Neuronal stem cell (in vitro differentiated cells): ENCODE results near the gene KIAA1549.

ENCODE experiments used
- DNase-seq: peaks from one replicate; pipeline ENCODE4 v3.0.0-alpha.2; 2013; ENCODE audit warnings: low spot score
- H2AFZ ChIP-seq: one replicate; pipeline ENCODE4 v1.6.1; 2013; ENCODE audit warnings: mild to moderate bottlenecking, low read length, inconsistent platforms
- H2AK5ac ChIP-seq: 2 replicates; pipeline ENCODE4 v1.6.1; 2013; ENCODE audit warnings: low read depth, mild to moderate bottlenecking, inconsistent platforms, low read length, moderate library complexity, mixed read lengths
- H2BK120ac ChIP-seq: 2 replicates; pipeline ENCODE4 v1.6.1; 2013; ENCODE audit warnings: low read depth, mild to moderate bottlenecking, inconsistent platforms, low read length, moderate library complexity, mixed read lengths
- H2BK12ac ChIP-seq: one replicate; pipeline ENCODE4 v1.6.1; 2013; ENCODE audit warnings: low read length, inconsistent platforms
- H2BK15ac ChIP-seq: 2 replicates; pipeline ENCODE4 v1.6.1; 2013; ENCODE audit warnings: mild to moderate bottlenecking, low read length, inconsistent platforms, mixed read lengths
- H2BK5ac ChIP-seq: one replicate; pipeline ENCODE4 v1.6.1; 2013; ENCODE audit warnings: inconsistent platforms, mild to moderate bottlenecking, low read length, moderate library complexity
- H3K14ac ChIP-seq: one replicate; pipeline ENCODE4 v1.6.1; 2013; ENCODE audit warnings: low read length, inconsistent platforms
- H3K18ac ChIP-seq: 2 replicates; pipeline ENCODE4 v1.6.1; 2013; ENCODE audit warnings: low read length, inconsistent platforms
- H3K23ac ChIP-seq: 2 replicates; pipeline ENCODE4 v1.6.1; 2013; ENCODE audit warnings: low read depth, mild to moderate bottlenecking, mixed read lengths, low read length, inconsistent platforms; ENCODE audit not compliant: poor library complexity
- H3K27ac ChIP-seq: replicated peaks from 3 replicates; pipeline ENCODE4 v1.5.1; 2013; ENCODE audit warnings: low read length, inconsistent platforms
- H3K27me3 ChIP-seq, 3 experiments: 2 replicates each; pipeline ENCODE4 v1.6.1; 2013; ENCODE audit warnings: low read length in 3 of 3, mild to moderate bottlenecking in 2 of 3, inconsistent platforms in 1 of 3, low read depth in 1 of 3, mixed read lengths in 1 of 3, moderate library complexity in 1 of 3; ENCODE audit not compliant: control insufficient read depth in 3 of 3, insufficient read depth in 3 of 3
- H3K36me3 ChIP-seq, 2 donors: replicated peaks in 1 of 2; 2 replicates each; pipeline ENCODE4 v1.6.1; 2013; ENCODE audit warnings: low read length in 2 of 2; ENCODE audit not compliant: control insufficient read depth in 2 of 2, insufficient read depth in 2 of 2
- H3K4ac ChIP-seq: 2 replicates; pipeline ENCODE4 v1.6.1; 2013; ENCODE audit warnings: inconsistent platforms, mild to moderate bottlenecking, low read length, moderate library complexity
- H3K4me1 ChIP-seq, 2 donors: 1 replicate in 1 of 2; 2 replicates in 1 of 2; pipeline ENCODE4 v1.6.1; 2013; ENCODE audit warnings: low read length in 2 of 2, low read depth in 1 of 2; ENCODE audit not compliant: control insufficient read depth in 2 of 2, insufficient read depth in 1 of 2
- H3K4me2 ChIP-seq: one replicate; pipeline ENCODE4 v1.6.1; 2013; ENCODE audit warnings: mild to moderate bottlenecking, low read length, inconsistent platforms; ENCODE audit not compliant: insufficient read depth, poor library complexity, severe bottlenecking
- H3K4me3 ChIP-seq, 2 donors: 2 replicates each; pipeline ENCODE4 v1.5.1; 2013; ENCODE audit warnings: low read length in 2 of 2, mild to moderate bottlenecking in 2 of 2, inconsistent platforms in 1 of 2, moderate library complexity in 1 of 2
- H3K79me1 ChIP-seq: one replicate; pipeline ENCODE4 v1.6.1; 2013; ENCODE audit warnings: low read depth, mild to moderate bottlenecking, inconsistent platforms, low read length, moderate library complexity
- H3K9ac ChIP-seq: one replicate; pipeline ENCODE4 v1.6.1; 2013; ENCODE audit warnings: mild to moderate bottlenecking, low read depth, low read length, inconsistent platforms; ENCODE audit not compliant: poor library complexity
- H3K9me3 ChIP-seq, 2 donors: replicated peaks in 1 of 2; 2 replicates each; pipeline versions ENCODE3 to v1.6.1; 2013; ENCODE audit warnings: low read length in 2 of 2, mild to moderate bottlenecking in 2 of 2, inconsistent platforms in 1 of 2, low read depth in 1 of 2, mixed read lengths in 1 of 2, moderate library complexity in 1 of 2; ENCODE audit not compliant: control insufficient read depth in 2 of 2, insufficient read depth in 1 of 2
- H4K8ac ChIP-seq: one replicate; pipeline ENCODE4 v1.6.1; 2013; ENCODE audit warnings: low read depth, mild to moderate bottlenecking, inconsistent platforms, low read length, moderate library complexity
- H4K91ac ChIP-seq: one replicate; pipeline ENCODE4 v1.6.1; 2013; ENCODE audit warnings: low read length, low read depth, mild to moderate bottlenecking, inconsistent platforms; ENCODE audit not compliant: poor library complexity
- WGBS, 2 donors: extraction: QIAGEN DNeasy Blood & Tissue Kit; methylation state at CpG; one replicate each; pipeline ENCODE4 v1.1.7; 2013; ENCODE audit warnings: missing lambda C conversion rate in 2 of 2, mixed read lengths in 1 of 2; ENCODE audit not compliant: insufficient read length in 2 of 2, insufficient replicate concordance in 1 of 2; ENCODE audit errors: extremely low coverage in 2 of 2; 5-methylcytosine and 5-hydroxymethylcytosine counted together

KIAA1549 gene

GRCh38 chr7:138822867-138823535 is 158.2 kb downstream of the KIAA1549 start:
- Histone ChIP-seq H3K14ac (no peak overlapping the region), H2AK5ac (no peak overlapping the region), H4K8ac (no peak overlapping the region), H3K27ac (no peak overlapping the region), H3K9ac (no peak overlapping the region), H3K36me3 (no peaks in the 10 kb centered on the region), H2BK120ac (no peak overlapping the region), H3K9me3 (no peaks in the 10 kb centered on the region), H3K18ac (no peak overlapping the region), H3K27me3 (no peaks in the 10 kb centered on the region), H2BK5ac (no peak overlapping the region), H3K4me1 (no peaks in the 10 kb centered on the region), H3K4ac (no peak overlapping the region), H3K4me3 (no peak overlapping the region), H2BK12ac (no peak overlapping the region), H2BK15ac (no peak overlapping the region), H3K23ac (no peak overlapping the region), H3K79me1 (no peaks in the 10 kb centered on the region), H4K91ac (no peak overlapping the region), H3K4me2 (no peak overlapping the region), H2AFZ (no peak overlapping the region)
- DNase-seq = no peak
- no CpG with 5 or more reads among the region's 11 CpGs for WGBS, 2 donors

- no peak overlapping the region for H3K27ac ChIP-seq
- no CpG with 5 or more reads among the region's 7 CpGs for WGBS, 2 donors
- no peak overlapping the region for H3K18ac ChIP-seq
- H3K14ac ChIP-seq = no peak overlapping the region
- H3K4me2 ChIP-seq = no peak overlapping the region
- no peak overlapping the region for H2BK12ac ChIP-seq
- H3K27me3 ChIP-seq = no peaks in the 10 kb centered on the region
- H2BK15ac ChIP-seq = no peak overlapping the region
- no peaks in the 10 kb centered on the region for H3K9me3 ChIP-seq
- H3K36me3 ChIP-seq = no peaks in the 10 kb centered on the region
- H2AK5ac ChIP-seq = no peak overlapping the region
- H3K4ac ChIP-seq = no peak overlapping the region
- H3K4me1 ChIP-seq = no peaks in the 10 kb centered on the region
- no peak overlapping the region for H3K23ac ChIP-seq
- H3K4me3 ChIP-seq = no peak overlapping the region
- no peak overlapping the region for H2AFZ ChIP-seq
- H2BK120ac ChIP-seq = no peak overlapping the region
- H3K79me1 ChIP-seq = no peaks in the 10 kb centered on the region
- no peak overlapping the region for H4K91ac ChIP-seq
- no peak overlapping the region for H4K8ac ChIP-seq
- H3K9ac ChIP-seq = no peak overlapping the region
- no peak overlapping the region for H2BK5ac ChIP-seq
- DNase-seq = no peak
These were observed 159.3 kb downstream of the KIAA1549 start for GRCh38 chr7:138821912-138822311.

GRCh38 chr7:138819625-138820024 is 161.6 kb downstream of the KIAA1549 start:
- no CpG with 5 or more reads among the region's 3 CpGs for WGBS, 2 donors
- Histone ChIP-seq H3K27ac (no peak overlapping the region), H2BK5ac (no peak overlapping the region), H3K4me3 (no peak overlapping the region), H2BK120ac (no peak overlapping the region), H4K8ac (no peak overlapping the region), H3K4me2 (no peak overlapping the region), H3K79me1 (no peaks in the 10 kb centered on the region), H3K9me3 (no peaks in the 10 kb centered on the region), H2BK15ac (no peak overlapping the region), H3K4me1 (no peaks in the 10 kb centered on the region), H3K4ac (no peak overlapping the region), H3K14ac (no peak overlapping the region), H3K36me3 (no peaks in the 10 kb centered on the region), H2AFZ (no peak overlapping the region), H3K9ac (no peak overlapping the region), H3K18ac (no peak overlapping the region), H4K91ac (no peak overlapping the region), H3K23ac (no peak overlapping the region), H2AK5ac (no peak overlapping the region), H2BK12ac (no peak overlapping the region), H3K27me3 (no peaks in the 10 kb centered on the region)
- no peak for DNase-seq

- no peak overlapping the region for H3K23ac ChIP-seq
- H3K9me3 ChIP-seq = no peaks in the 10 kb centered on the region
- no peak overlapping the region for H2BK12ac ChIP-seq
- no peak overlapping the region for H3K4me3 ChIP-seq
- no peak overlapping the region for H4K8ac ChIP-seq
- peaks cover 0 to 2% of the 10 kb centered on the region in 2 donors for H3K4me1 ChIP-seq
- no peak overlapping the region for H3K14ac ChIP-seq
- peaks cover 2% of the 10 kb centered on the region for H3K79me1 ChIP-seq
- no peak overlapping the region for H3K9ac ChIP-seq
- H2AK5ac ChIP-seq = no peak overlapping the region
- no peak overlapping the region for H2AFZ ChIP-seq
- no peak overlapping the region for H2BK5ac ChIP-seq
- no CpG with 5 or more reads among the region's 1 CpG for WGBS, 2 donors
- H3K27ac ChIP-seq = no peak overlapping the region
- H2BK120ac ChIP-seq = no peak overlapping the region
- H3K36me3 ChIP-seq = no peaks in the 10 kb centered on the region
- H3K27me3 ChIP-seq = no peaks in the 10 kb centered on the region
- H4K91ac ChIP-seq = no peak overlapping the region
- H3K18ac ChIP-seq = no peak overlapping the region
- DNase-seq = no peak
- H3K4ac ChIP-seq = no peak overlapping the region
- H2BK15ac ChIP-seq = no peak overlapping the region
- H3K4me2 ChIP-seq = no peak overlapping the region
These were observed 164.5 kb downstream of the KIAA1549 start for GRCh38 chr7:138816650-138817049.
